Pancreas (tissue), 10 donors: ENCODE measurements around the gene QKI. TPM values are rescaled to one million over a fixed set of nuclear protein-coding genes. Genes with fewer than 3 reads are reported as not detected.
"Not testable (repeated sequence)": the region's sequence is repeated elsewhere in the genome, so short reads cannot be mapped to it uniquely, and the experiment has no call there.

Experiments
- ATAC-seq, 4 donors: fragments of 200-7000 bp; cut with Tn5 transposase; one replicate each; pipeline versions ENCODE4 v1.8.0 to v1.9.1; 2020; ENCODE audit warnings: mild to moderate bottlenecking in 4 of 4, moderate library complexity in 4 of 4
- DNase-seq, 6 donors: peaks; one replicate each; pipeline ENCODE4 v3.0.0-alpha.2; 2020
- FAIRE-seq: peaks from 2 replicates; lab custom pipeline; 2012; peaks lifted over from hg19 to GRCh38; lab: Jason Lieb, UNC
- H3K27ac ChIP-seq, 4 donors: fragments of 200-600 bp; sonication (generic); 1 replicate in 3 of 4; 2 replicates in 1 of 4; pipeline versions ENCODE4 v1.5.0 to v1.8.0; 2020
- H3K27me3 ChIP-seq, 4 donors: fragments of 200-600 bp; one replicate each; pipeline ENCODE4 v1.8.0; 2021
- H3K36me3 ChIP-seq, 3 donors: fragments of 200-600 bp; sonication (generic) in 1 of 3; one replicate each; pipeline versions ENCODE4 v1.5.0 to v1.8.0; 2020 to 2021
- H3K4me1 ChIP-seq, 3 donors: fragments of 200-600 bp; one replicate each; pipeline ENCODE4 v1.8.0; 2021
- H3K4me3 ChIP-seq, 4 donors: fragments of 200-600 bp; sonication (generic) in 2 of 4; one replicate each; pipeline versions ENCODE4 v1.5.0 to v1.8.0; 2020 to 2021
- H3K9me3 ChIP-seq, 4 donors: fragments of 200-600 bp; one replicate each; pipeline ENCODE4 v1.8.0; 2021
- WGBS, 2 donors: extraction: QIAGEN DNeasy Blood & Tissue Kit; methylation state at CpG; one replicate each; pipeline ENCODE4 v1.1.7; 2013; 5-methylcytosine and 5-hydroxymethylcytosine counted together
- intact Hi-C, 3 donors: fragments of 100-400 bp; cut with DNase I; formaldehyde crosslinking; loops; one replicate each; pipeline versions ENCODE4 v1.11.1 to v1.14.2; 2022
- polyA plus RNA-seq, 2 donors: library from polyadenylated mRNA; stranded (reverse); fragments of 200-250 nt; gene quantifications; one replicate each; pipeline ENCODE4 v1.2.3, GENCODE V29; 2013
- total RNA-seq, 6 donors: library from RNA; stranded (reverse); fragmentation: NEBNext Ultra II Directional in 4 of 6; extraction: Animal tissue kit (Norgen Biotek cat#: 25700) in 4 of 6; gene quantifications; one replicate each; pipeline versions ENCODE4 v1.2.1 to v1.2.4, GENCODE V29; 2021 to 2023
- TF ChIP-seq, protein P1 (sequence below), 4 donors: fragments of 200-600 bp; sonication (generic) in 3 of 4; IDR thresholded peaks; one replicate each; pipeline versions ENCODE4 v1.5.0 to v1.8.0; 2021; ENCODE audit warnings: antibody characterized with exemption in 4 of 4
- donor health status: healthy with polysubstance abuse.
- donor health status: DM: no; HTN: no; CAD: no; lungs with moderate emphysema.
- donor health status: DM: no; HTN: no; CAD: no.
- donor health status: control.
- donor health status: control.
- donor health status: Bipolar disorder and iron deficiency.
- donor health status: DM: yes; HTN: yes; CAD: no.
- donor health status: DM: no; HTN: no; CAD: no.
- donor health status: DM: no; HTN: no; CAD: no.
- donor health status: DM: yes; HTN: yes; CAD: no.

Gene QKI
- total and polyA plus RNA-seq, 8 donors, result 9.0 to 52.6 (median 21.6) TPM

DNA sequence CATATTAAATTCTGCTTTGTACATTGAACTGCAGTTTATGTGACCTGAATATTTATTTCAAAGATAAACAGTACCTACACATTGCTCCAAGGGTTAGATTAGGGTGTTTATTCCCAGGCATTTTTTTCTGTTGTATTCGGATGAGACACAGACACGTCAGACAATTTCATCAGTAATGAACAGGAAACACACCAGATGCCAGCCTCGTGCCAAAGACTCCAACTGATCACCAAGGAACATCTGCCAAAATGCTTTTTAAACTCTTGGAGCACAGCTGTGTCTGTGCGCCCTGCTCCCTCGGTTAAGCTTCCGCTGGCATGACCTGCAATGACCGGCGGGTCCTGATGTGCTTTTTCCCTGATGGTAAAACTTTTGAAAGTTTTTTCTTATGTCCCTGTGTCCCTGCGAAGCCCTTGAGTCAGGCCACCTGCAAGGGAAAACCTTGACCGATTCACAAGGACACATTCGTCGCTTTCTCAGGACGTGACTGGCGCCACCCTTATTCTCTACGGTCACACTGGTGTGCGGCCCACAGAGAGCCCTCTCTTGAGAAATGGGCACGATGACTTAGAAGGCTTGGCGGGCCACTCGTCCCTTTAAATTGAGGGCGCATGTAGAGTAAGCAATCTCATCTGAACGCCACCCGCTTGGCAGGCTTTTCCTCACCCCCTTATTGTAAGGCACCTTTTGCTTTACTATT lies 173.9 kb downstream of the QKI start:
- H3K9me3 ChIP-seq, result no peaks in the 10 kb centered on the region
- H3K36me3 ChIP-seq, result no peaks in the 10 kb centered on the region
- H3K27me3 ChIP-seq, result no peaks in the 10 kb centered on the region
- ATAC-seq, result no peak
- no peaks in the 10 kb centered on the region for H3K4me1 ChIP-seq
- H3K27ac ChIP-seq, result no peak overlapping the region
- TF ChIP-seq, protein P1, sequence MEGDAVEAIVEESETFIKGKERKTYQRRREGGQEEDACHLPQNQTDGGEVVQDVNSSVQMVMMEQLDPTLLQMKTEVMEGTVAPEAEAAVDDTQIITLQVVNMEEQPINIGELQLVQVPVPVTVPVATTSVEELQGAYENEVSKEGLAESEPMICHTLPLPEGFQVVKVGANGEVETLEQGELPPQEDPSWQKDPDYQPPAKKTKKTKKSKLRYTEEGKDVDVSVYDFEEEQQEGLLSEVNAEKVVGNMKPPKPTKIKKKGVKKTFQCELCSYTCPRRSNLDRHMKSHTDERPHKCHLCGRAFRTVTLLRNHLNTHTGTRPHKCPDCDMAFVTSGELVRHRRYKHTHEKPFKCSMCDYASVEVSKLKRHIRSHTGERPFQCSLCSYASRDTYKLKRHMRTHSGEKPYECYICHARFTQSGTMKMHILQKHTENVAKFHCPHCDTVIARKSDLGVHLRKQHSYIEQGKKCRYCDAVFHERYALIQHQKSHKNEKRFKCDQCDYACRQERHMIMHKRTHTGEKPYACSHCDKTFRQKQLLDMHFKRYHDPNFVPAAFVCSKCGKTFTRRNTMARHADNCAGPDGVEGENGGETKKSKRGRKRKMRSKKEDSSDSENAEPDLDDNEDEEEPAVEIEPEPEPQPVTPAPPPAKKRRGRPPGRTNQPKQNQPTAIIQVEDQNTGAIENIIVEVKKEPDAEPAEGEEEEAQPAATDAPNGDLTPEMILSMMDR (IDR thresholded peaks at IDR 0.05), result no peak
- 84 to 86% methylated on average over 22 of the region's 22 CpGs for WGBS, 2 donors
- intact Hi-C loops, result no loop called here
- FAIRE-seq, result no peak
- DNase-seq, result no peak
- H3K4me3 ChIP-seq, result no peak overlapping the region

- WGBS, 2 donors, result 78 to 87% methylated on average over 5 of the region's 5 CpGs
- FAIRE-seq, result no peak
- TF ChIP-seq, protein P1 (IDR thresholded peaks at IDR 0.05), result no peak
Measured at GRCh38 chr6:163589387-163589786, 174.9 kb downstream of the QKI start.

DNA sequence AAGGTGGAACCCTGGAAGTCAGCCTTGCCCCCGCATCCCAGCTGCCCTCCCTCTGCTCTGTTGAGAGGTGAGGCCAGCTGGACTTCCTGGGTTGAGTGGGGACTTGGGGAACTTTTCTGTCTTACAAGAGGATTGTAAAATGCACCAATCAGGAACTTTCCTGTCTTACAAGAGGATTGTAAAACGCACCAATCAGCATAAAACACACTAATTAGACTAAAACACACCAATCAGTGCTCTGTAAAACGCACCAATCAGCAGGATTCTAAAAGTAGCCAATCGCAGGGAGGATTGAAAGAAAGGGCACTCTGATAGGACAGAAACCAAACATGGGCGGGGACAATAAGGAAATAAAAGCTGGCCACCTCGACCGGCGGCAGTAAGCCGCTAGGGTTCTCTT lies 175.6 kb downstream of the QKI start:
- intact Hi-C loops, FAIRE-seq, DNase-seq, H3K27me3 ChIP-seq, H3K27ac ChIP-seq, ATAC-seq, H3K4me3 ChIP-seq, H3K4me1 ChIP-seq, H3K36me3 ChIP-seq, H3K9me3 ChIP-seq: not testable (repeated sequence)
- WGBS, 2 donors, result 88 to 94% methylated on average over 9 of the region's 9 CpGs

More at GRCh38 chr6:163589387-163589786, 174.9 kb downstream of the QKI start:
- H3K4me3 ChIP-seq, result no peak overlapping the region
- no peaks in the 10 kb centered on the region for H3K36me3 ChIP-seq
- H3K4me1 ChIP-seq, result no peaks in the 10 kb centered on the region
- DNase-seq, result no peak
- no peaks in the 10 kb centered on the region for H3K27me3 ChIP-seq
- H3K9me3 ChIP-seq, result no peaks in the 10 kb centered on the region
- intact Hi-C loops, result no loop called here
- ATAC-seq, result no peak
- H3K27ac ChIP-seq, result no peak overlapping the region

GRCh38 chr6:163592872-163593271 lies 178.4 kb downstream of the QKI start:
- no peak for FAIRE-seq
- intact Hi-C loops, result no loop called here
- WGBS, 2 donors, result 80 to 89% methylated on average over 3 of the region's 3 CpGs

DNA sequence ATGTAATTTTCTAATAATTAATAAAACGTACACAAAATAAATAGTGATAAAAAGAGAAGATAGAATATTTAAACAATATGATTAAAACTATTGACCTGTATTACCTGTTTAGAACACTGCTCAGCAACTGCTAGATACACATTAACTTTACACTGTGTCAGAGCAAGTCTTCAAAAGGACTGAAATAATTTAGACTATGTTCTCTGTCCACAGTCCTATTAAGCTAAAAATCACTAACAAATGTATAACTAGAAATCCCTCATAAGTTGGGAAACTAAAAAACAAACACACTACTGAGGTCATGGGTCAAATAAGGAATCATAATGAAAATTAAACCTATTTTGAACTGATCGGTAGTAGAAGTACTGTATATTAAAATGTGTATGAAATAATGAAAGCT lies 181.7 kb downstream of the QKI start:
- Histone ChIP-seq H3K27me3 (no peaks in the 10 kb centered on the region), H3K4me1 (no peaks in the 10 kb centered on the region), H3K4me3 (no peak overlapping the region), H3K36me3 (no peaks in the 10 kb centered on the region), H3K27ac (no peak overlapping the region), H3K9me3 (no peaks in the 10 kb centered on the region)
- no peak for DNase-seq
- TF ChIP-seq, protein P1 (IDR thresholded peaks at IDR 0.05), result no peak
- FAIRE-seq, result no peak
- no peak for ATAC-seq
- intact Hi-C loops, result no loop called here
- WGBS, 2 donors, result 37 to 41% methylated on average over 2 of the region's 2 CpGs

More at GRCh38 chr6:163592872-163593271, 178.4 kb downstream of the QKI start:
- no peaks in the 10 kb centered on the region for H3K9me3 ChIP-seq
- ATAC-seq (no peak), DNase-seq (no peak)
- no peaks in the 10 kb centered on the region for H3K36me3 ChIP-seq
- no peaks in the 10 kb centered on the region for H3K27me3 ChIP-seq
- no peaks in the 10 kb centered on the region for H3K4me1 ChIP-seq
- no peak overlapping the region for H3K4me3 ChIP-seq
- TF ChIP-seq, protein P1 (IDR thresholded peaks at IDR 0.05), result no peak
- H3K27ac ChIP-seq, result no peak overlapping the region
